HepG2 (cell line): ENCODE measurements around the gene LXN. TPM values are rescaled to one million over a fixed set of nuclear protein-coding genes. Genes with fewer than 3 reads are reported as not detected.

Source experiments
- ARNT2 ChIP-seq: sonication (generic); formaldehyde crosslinking; IDR thresholded peaks from 2 replicates; pipeline ENCODE4 v1.8.0; 2022; ENCODE audit warnings: mild to moderate bottlenecking, low read depth, missing genetic modification reagents, moderate library complexity
- BCL3 ChIP-seq: sonication (generic); formaldehyde crosslinking; IDR thresholded peaks from 2 replicates; pipeline ENCODE4 v1.5.1; 2020; ENCODE audit warnings: mild to moderate bottlenecking, missing genetic modification reagents, moderate library complexity
- BORCS8-MEF2B ChIP-seq: sonication (generic); formaldehyde crosslinking; IDR thresholded peaks from 2 replicates; pipeline ENCODE4 v1.8.0; 2022; ENCODE audit warnings: mild to moderate bottlenecking, missing genetic modification reagents
- CERS6 ChIP-seq: sonication (generic); formaldehyde crosslinking; IDR thresholded peaks from 2 replicates; pipeline ENCODE4 v1.5.0; 2020; ENCODE audit warnings: missing genetic modification reagents
- HIC2 ChIP-seq: sonication (generic); formaldehyde crosslinking; IDR thresholded peaks from 2 replicates; pipeline ENCODE4 v1.9.0; 2022; ENCODE audit warnings: low read depth, missing genetic modification reagents
- KIAA2018 ChIP-seq: sonication (generic); formaldehyde crosslinking; IDR thresholded peaks from 2 replicates; pipeline ENCODE4 v1.5.0; 2020; ENCODE audit warnings: mild to moderate bottlenecking, missing genetic modification reagents, borderline replicate concordance
- RAD51 ChIP-seq: fragments of 450-650 bp; IDR thresholded peaks from 2 replicates; pipeline ENCODE4 v1.6.1; 2016; ENCODE audit warnings: borderline replicate concordance
- ZBTB39 ChIP-seq: sonication (generic); formaldehyde crosslinking; IDR thresholded peaks from 2 replicates; pipeline ENCODE4 v1.5.0; 2020; ENCODE audit warnings: missing genetic modification reagents
- ZNF737 ChIP-seq: sonication (generic); formaldehyde crosslinking; IDR thresholded peaks from 2 replicates; pipeline ENCODE4 v1.5.0; 2020; ENCODE audit warnings: missing genetic modification reagents, mild to moderate bottlenecking, borderline replicate concordance
- ZNF780A ChIP-seq: sonication (generic); formaldehyde crosslinking; IDR thresholded peaks from 2 replicates; pipeline ENCODE4 v1.8.0; 2022; ENCODE audit warnings: mild to moderate bottlenecking, missing genetic modification reagents, moderate library complexity
- polyA plus RNA-seq, 8 experiments: library from polyadenylated mRNA; depleted of rRNA in 3 of 8; stranded (reverse) in 7 of 8; unstranded in 1 of 8; fragments of >200 nt; fragmentation: Illumina TruSeq in 4 of 8; extraction: Trizol in 4 of 8; gene quantifications; 2 replicates each; pipeline versions ENCODE4 v1.2.1 to v1.2.3, GENCODE V29; 2011 to 2016; ENCODE audit warnings: low read depth in 4 of 8, missing spikeins in 1 of 8, mixed read lengths in 1 of 8; ENCODE audit not compliant: insufficient read depth in 1 of 8
- total RNA-seq, 5 experiments: library from RNA; depleted of rRNA; stranded (reverse); fragments of >200 nt; fragmentation: Illumina TruSeq; extraction: Trizol; gene quantifications; 2 replicates each; pipeline ENCODE4 v1.2.3, GENCODE V29; 2016; ENCODE audit warnings: low read depth in 1 of 5
- TF ChIP-seq, protein P1 (sequence below): sonication (generic); formaldehyde crosslinking; conservative IDR thresholded peaks from 2 replicates; pipeline ENCODE4 v1.8.1; 2023; ENCODE audit warnings: missing genetic modification reagents

Gene LXN
- total and polyA plus RNA-seq, 2 of the 13 experiments (the other 11 are each of a cell fraction or from before 2014, with no cell fraction given), result not detected

DNA sequence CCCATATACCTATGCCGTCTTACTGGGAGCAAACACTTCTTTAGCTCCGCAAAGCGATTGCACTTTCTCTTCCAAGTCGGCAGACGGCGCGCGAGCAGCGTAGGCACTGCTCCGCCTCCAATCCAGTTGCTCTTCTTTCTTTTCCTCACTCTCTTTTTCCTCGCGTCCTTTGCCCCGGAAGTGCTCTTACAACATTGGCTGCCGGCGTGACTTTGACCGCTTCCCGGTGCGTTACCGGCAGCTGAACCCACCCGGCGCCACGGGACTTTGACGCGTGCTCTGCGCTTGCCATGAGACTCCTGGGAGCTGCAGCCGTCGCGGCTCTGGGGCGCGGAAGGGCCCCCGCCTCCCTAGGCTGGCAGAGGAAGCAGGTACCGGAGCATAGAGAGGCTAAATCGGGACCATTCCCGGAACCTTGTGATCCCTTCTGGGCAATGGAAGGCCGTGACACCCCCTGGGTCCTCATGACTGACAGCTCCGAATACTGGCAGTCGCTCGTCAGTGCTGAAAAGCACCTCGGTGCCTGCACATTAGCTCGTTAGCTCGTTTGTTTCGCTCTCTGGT is 28.0 kb downstream of the LXN start, which contains the start of gene GFM1 (continued):
- TF ChIP-seq ARNT2 (CRISPR knock-in tag), result peak; percentile 83
- peak; percentile 45; the same call in 1 of the 2 replicates for TF ChIP-seq BCL3 (CRISPR knock-in tag)
- TF ChIP-seq HIC2 (CRISPR knock-in tag), result no peak
- peak; percentile 78 for TF ChIP-seq BORCS8-MEF2B (CRISPR knock-in tag)
- TF ChIP-seq ZBTB39 (CRISPR knock-in tag), result no peak
- TF ChIP-seq KIAA2018 (CRISPR knock-in tag), result no peak
- TF ChIP-seq ZNF780A, result 0 out of 2 replicates have a peak, but pooled peaks have one; percentile 21
- TF ChIP-seq RAD51, result no peak
- TF ChIP-seq, protein P1, sequence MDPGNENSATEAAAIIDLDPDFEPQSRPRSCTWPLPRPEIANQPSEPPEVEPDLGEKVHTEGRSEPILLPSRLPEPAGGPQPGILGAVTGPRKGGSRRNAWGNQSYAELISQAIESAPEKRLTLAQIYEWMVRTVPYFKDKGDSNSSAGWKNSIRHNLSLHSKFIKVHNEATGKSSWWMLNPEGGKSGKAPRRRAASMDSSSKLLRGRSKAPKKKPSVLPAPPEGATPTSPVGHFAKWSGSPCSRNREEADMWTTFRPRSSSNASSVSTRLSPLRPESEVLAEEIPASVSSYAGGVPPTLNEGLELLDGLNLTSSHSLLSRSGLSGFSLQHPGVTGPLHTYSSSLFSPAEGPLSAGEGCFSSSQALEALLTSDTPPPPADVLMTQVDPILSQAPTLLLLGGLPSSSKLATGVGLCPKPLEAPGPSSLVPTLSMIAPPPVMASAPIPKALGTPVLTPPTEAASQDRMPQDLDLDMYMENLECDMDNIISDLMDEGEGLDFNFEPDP (CRISPR knock-in tag), result no peak
- no peak for TF ChIP-seq ZNF737 (CRISPR knock-in tag)
- TF ChIP-seq CERS6 (CRISPR knock-in tag), result no peak
